ENCODE measurements around the gene NXF1. TPM values are rescaled to one million over a fixed set of nuclear protein-coding genes. Genes with fewer than 3 reads are reported as not detected.

NXF1 gene
- total and polyA plus RNA-seq, 10 of the 15 experiments (the other 5 are each of a cell fraction or from before 2014, with no cell fraction given), result 20.7 to 84.9 (median 40.6) TPM

- TF ChIP-seq FOXK2 (IDR thresholded peaks at IDR 0.05) (peak; percentile 94), MEF2A (IDR thresholded peaks at IDR 0.05; ENCODE audit: insufficient read depth, low read depth, low read length) (0 out of 2 replicates have a peak, but pooled peaks have one; percentile 22), BACH1 (IDR thresholded peaks at IDR 0.05; ENCODE audit: borderline replicate concordance) (peak; percentile 62), SP1 (IDR thresholded peaks at IDR 0.05; ENCODE audit: low read depth, low read length) (peak; percentile 52), SREBF2 (IDR thresholded peaks at IDR 0.05; ENCODE audit: low read length) (no peak), BCL11A (IDR thresholded peaks at IDR 0.05; ENCODE audit: low read depth, low read length) (0 out of 2 replicates have a peak, but pooled peaks have one; percentile 10), MLLT1 (IDR thresholded peaks at IDR 0.05) (peak; percentile 64), YY1 (IDR thresholded peaks at IDR 0.05; ENCODE audit: low read depth, low read length) (peak; percentile 98), TAF1 (IDR thresholded peaks at IDR 0.05; ENCODE audit: borderline replicate concordance, low read depth, low read length) (peak; percentile 94), NR2C1 (IDR thresholded peaks at IDR 0.05) (peak; percentile 44; the same call in 1 of the 2 replicates), MEF2B (IDR thresholded peaks at IDR 0.05; ENCODE audit: partially characterized antibody, poor library complexity, severe bottlenecking) (peak; percentile 9), PAX8 (IDR thresholded peaks at IDR 0.05) (peak; percentile 93), CBFB (IDR thresholded peaks at IDR 0.05; ENCODE audit: low read depth) (0 out of 2 replicates have a peak, but pooled peaks have one; percentile 59), EZH2 (IDR thresholded peaks at IDR 0.05; ENCODE audit: borderline replicate concordance, control insufficient read depth, low read depth, low read length) (no peak), MYC (IDR thresholded peaks at IDR 0.05; ENCODE audit: insufficient read depth, insufficient read length, insufficient replicate concordance, low read length, severe bottlenecking) (peak; percentile 95)
- TF ChIP-seq, protein P1, sequence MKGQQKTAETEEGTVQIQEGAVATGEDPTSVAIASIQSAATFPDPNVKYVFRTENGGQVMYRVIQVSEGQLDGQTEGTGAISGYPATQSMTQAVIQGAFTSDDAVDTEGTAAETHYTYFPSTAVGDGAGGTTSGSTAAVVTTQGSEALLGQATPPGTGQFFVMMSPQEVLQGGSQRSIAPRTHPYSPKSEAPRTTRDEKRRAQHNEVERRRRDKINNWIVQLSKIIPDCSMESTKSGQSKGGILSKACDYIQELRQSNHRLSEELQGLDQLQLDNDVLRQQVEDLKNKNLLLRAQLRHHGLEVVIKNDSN (IDR thresholded peaks at IDR 0.05; ENCODE audit: borderline replicate concordance, extremely low read length, insufficient read depth, low read depth, low read length), result no peak
- TF ChIP-seq, protein P2, sequence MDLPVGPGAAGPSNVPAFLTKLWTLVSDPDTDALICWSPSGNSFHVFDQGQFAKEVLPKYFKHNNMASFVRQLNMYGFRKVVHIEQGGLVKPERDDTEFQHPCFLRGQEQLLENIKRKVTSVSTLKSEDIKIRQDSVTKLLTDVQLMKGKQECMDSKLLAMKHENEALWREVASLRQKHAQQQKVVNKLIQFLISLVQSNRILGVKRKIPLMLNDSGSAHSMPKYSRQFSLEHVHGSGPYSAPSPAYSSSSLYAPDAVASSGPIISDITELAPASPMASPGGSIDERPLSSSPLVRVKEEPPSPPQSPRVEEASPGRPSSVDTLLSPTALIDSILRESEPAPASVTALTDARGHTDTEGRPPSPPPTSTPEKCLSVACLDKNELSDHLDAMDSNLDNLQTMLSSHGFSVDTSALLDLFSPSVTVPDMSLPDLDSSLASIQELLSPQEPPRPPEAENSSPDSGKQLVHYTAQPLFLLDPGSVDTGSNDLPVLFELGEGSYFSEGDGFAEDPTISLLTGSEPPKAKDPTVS (IDR thresholded peaks at IDR 0.05; ENCODE audit: low read depth, low read length), result 0 out of 2 replicates have a peak, but pooled peaks have one; percentile 30
- TF ChIP-seq, protein P3, sequence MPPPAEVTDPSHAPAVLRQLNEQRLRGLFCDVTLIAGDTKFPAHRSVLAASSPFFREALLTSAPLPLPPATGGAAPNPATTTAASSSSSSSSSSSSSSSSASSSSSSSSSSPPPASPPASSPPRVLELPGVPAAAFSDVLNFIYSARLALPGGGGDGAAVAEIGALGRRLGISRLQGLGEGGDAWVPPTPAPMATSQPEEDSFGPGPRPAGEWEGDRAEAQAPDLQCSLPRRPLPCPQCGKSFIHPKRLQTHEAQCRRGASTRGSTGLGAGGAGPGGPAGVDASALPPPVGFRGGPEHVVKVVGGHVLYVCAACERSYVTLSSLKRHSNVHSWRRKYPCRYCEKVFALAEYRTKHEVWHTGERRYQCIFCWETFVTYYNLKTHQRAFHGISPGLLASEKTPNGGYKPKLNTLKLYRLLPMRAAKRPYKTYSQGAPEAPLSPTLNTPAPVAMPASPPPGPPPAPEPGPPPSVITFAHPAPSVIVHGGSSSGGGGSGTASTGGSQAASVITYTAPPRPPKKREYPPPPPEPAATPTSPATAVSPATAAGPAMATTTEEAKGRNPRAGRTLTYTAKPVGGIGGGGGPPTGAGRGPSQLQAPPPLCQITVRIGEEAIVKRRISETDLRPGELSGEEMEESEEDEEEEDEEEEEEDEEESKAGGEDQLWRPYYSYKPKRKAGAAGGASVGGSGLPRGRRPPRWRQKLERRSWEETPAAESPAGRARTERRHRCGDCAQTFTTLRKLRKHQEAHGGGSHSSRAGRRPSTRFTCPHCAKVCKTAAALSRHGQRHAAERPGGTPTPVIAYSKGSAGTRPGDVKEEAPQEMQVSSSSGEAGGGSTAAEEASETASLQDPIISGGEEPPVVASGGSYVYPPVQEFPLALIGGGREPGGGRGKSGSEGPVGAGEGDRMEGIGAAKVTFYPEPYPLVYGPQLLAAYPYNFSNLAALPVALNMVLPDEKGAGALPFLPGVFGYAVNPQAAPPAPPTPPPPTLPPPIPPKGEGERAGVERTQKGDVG (CRISPR knock-in tag; IDR thresholded peaks at IDR 0.05), result no peak
These were observed 34.1 kb upstream of the NXF1 start, which contains the start of gene WDR74 (continued) for GRCh38 chr11:62839050-62839945.
